Mesodermal cell (in vitro differentiated cells): ENCODE data around the gene FIBCD1.

Experiments
- H3K27ac ChIP-seq: 2 replicates; pipeline ENCODE4 v1.7.0; 2013; ENCODE audit warnings: mild to moderate bottlenecking, low read depth, low read length, moderate library complexity; ENCODE audit not compliant: severe bottlenecking
- H3K36me3 ChIP-seq: 2 replicates; pipeline ENCODE4 v1.7.1; 2013; ENCODE audit warnings: mild to moderate bottlenecking, low read length, moderate library complexity; ENCODE audit not compliant: control insufficient read depth, insufficient read depth
- H3K4me1 ChIP-seq: one replicate; pipeline ENCODE4 v1.7.1; 2013; ENCODE audit warnings: mild to moderate bottlenecking, low read length; ENCODE audit not compliant: insufficient read depth, control insufficient read depth, poor library complexity, severe bottlenecking
- H3K4me3 ChIP-seq: 2 replicates; pipeline ENCODE4 v1.7.0; 2013; ENCODE audit warnings: low read length, control low read depth, mild to moderate bottlenecking; ENCODE audit not compliant: insufficient read depth, poor library complexity, severe bottlenecking; ENCODE audit errors: extremely low read depth
- H3K9me3 ChIP-seq: 2 replicates; pipeline ENCODE4 v1.7.1; 2013; ENCODE audit warnings: mild to moderate bottlenecking, low read length, moderate library complexity; ENCODE audit not compliant: control insufficient read depth
- WGBS, 2 experiments: methylation state at CpG; one replicate each; pipeline ENCODE4 v1.1.5; 2013; ENCODE audit warnings: missing lambda C conversion rate in 2 of 2; ENCODE audit not compliant: insufficient coverage in 2 of 2; 5-methylcytosine and 5-hydroxymethylcytosine counted together

The FIBCD1 gene

GRCh38 chr9:130870491-130871381 is 68.3 kb downstream of the FIBCD1 start:
- 90 to 92% methylated on average over 15 to 16 of the region's 17 CpGs for WGBS, 2 experiments
- Histone ChIP-seq H3K9me3 (no peaks in the 10 kb centered on the region), H3K4me1 (no peaks in the 10 kb centered on the region), H3K36me3 (peaks cover 94% of the 10 kb centered on the region), H3K27ac (peak overlapping the region; percentile 13), H3K4me3 (no peak overlapping the region)

DNA sequence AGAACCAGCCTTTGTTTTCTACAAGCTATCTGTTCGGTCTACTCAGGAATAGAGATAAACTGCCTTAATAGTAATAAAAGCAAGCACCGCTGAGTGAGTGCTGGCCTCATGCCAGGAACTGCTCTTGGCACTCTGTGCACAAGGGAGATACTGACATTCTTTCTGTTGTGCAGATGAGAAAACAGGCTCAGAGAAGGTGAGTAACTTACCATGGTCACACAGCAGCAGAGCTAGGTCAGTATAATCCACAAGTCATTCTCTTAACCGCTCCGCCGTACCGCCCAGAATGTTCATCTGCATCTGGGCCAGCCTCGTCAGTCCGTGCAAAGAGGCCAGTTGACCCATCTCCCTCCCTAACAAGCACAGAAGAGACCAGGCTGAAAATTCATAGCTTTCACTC is 69.8 kb downstream of the FIBCD1 start:
- Histone ChIP-seq H3K4me3 (no peak overlapping the region), H3K9me3 (no peaks in the 10 kb centered on the region), H3K36me3 (peaks cover 91% of the 10 kb centered on the region), H3K27ac (no peak overlapping the region), H3K4me1 (no peaks in the 10 kb centered on the region)
- 96 to 100% methylated on average over 2 to 7 of the region's 8 CpGs for WGBS, 2 experiments

GRCh38 chr9:130868230-130868629 is 70.8 kb downstream of the FIBCD1 start:
- Histone ChIP-seq H3K4me3 (no peak overlapping the region), H3K36me3 (peaks cover 91% of the 10 kb centered on the region), H3K4me1 (peaks cover 3% of the 10 kb centered on the region), H3K27ac (no peak overlapping the region), H3K9me3 (no peaks in the 10 kb centered on the region)
- WGBS, 2 experiments: 89% methylated on average over 2 to 3 of the region's 3 CpGs

DNA sequence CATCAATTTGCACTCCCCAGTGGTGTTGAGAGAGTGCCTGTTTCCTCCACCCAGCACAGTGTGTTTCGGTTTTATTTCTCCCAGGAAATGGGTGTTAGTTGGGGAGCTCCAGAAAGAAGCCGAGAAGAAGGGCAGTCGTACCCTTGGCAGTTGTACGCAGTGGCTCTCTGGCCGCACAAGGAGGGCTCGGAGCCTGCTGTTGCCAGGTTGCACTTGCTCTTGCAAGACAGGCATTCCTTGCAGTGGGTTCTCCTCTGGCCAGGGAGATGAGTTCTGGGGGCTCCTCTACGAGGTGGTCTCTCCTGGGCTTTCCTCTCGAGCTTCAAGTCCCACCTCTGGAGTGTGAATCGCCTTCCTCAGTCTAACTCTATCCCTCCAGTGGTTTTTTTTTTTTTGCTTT is 71.5 kb downstream of the FIBCD1 start:
- Histone ChIP-seq H3K4me3 (no peak overlapping the region), H3K27ac (no peak overlapping the region), H3K4me1 (peaks cover 3% of the 10 kb centered on the region), H3K36me3 (peaks cover 91% of the 10 kb centered on the region), H3K9me3 (no peaks in the 10 kb centered on the region)
- 98 to 99% methylated on average over 6 to 7 of the region's 9 CpGs for WGBS, 2 experiments

GRCh38 chr9:130866474-130866965 is 72.5 kb downstream of the FIBCD1 start:
- Histone ChIP-seq H3K36me3 (peaks cover 91% of the 10 kb centered on the region), H3K9me3 (no peaks in the 10 kb centered on the region), H3K4me3 (no peak overlapping the region), H3K27ac (peak overlapping the region; percentile 16), H3K4me1 (peaks cover 9% of the 10 kb centered on the region)
- WGBS, 2 experiments: 36 to 51% methylated on average over 2 to 4 of the region's 4 CpGs

- peak overlapping the region; percentile 16 for H3K27ac ChIP-seq
- no peaks in the 10 kb centered on the region for H3K9me3 ChIP-seq
- peaks cover 15% of the 10 kb centered on the region for H3K4me1 ChIP-seq
- H3K36me3 ChIP-seq: peaks cover 88% of the 10 kb centered on the region
- no peak overlapping the region for H3K4me3 ChIP-seq
- 100% methylated on average over 1 of the region's 3 CpGs; no CpG with 5 or more reads in 1 of the 2 experiments for WGBS, 2 experiments
Measured at GRCh38 chr9:130865921-130866320, 73.1 kb downstream of the FIBCD1 start.

DNA sequence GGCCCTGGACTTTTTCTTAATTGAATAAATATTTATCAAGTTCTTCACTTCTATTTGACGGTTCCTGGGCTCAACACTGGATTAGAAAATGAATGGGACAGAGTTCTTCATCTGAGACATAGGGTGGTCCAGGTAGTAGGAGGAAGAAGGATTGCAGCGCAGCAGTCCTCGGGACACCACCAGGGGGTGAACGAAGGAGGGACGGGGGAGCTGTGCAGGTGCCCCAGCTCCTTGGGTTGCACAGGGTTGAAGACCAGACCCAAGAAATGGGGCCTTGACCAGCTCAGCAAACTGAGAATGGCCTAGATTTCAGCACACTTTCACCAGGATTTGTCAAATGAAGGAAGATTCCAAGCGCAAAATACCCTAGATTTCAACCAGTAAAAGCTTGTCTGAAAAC is 74.5 kb downstream of the FIBCD1 start:
- Histone ChIP-seq H3K27ac (no peak overlapping the region), H3K36me3 (peaks cover 82% of the 10 kb centered on the region), H3K4me3 (no peak overlapping the region), H3K9me3 (no peaks in the 10 kb centered on the region), H3K4me1 (peaks cover 28% of the 10 kb centered on the region)
- WGBS, 2 experiments: 94 to 100% methylated on average over 4 to 6 of the region's 6 CpGs

DNA sequence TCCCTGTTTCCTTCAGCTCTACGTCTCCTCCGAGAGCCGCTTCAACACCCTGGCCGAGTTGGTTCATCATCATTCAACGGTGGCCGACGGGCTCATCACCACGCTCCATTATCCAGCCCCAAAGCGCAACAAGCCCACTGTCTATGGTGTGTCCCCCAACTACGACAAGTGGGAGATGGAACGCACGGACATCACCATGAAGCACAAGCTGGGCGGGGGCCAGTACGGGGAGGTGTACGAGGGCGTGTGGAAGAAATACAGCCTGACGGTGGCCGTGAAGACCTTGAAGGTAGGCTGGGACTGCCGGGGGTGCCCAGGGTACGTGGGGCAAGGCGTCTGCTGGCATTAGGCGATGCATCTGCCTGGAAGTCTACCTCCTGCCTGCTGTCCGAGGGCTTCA is 76.3 kb downstream of the FIBCD1 start:
- no peak overlapping the region for H3K27ac ChIP-seq
- peaks cover 46% of the 10 kb centered on the region for H3K4me1 ChIP-seq
- WGBS, 2 experiments: 96 to 98% methylated on average over 23 of the region's 23 CpGs
- H3K4me3 ChIP-seq: no peak overlapping the region
- peaks cover 77% of the 10 kb centered on the region for H3K36me3 ChIP-seq
- H3K9me3 ChIP-seq: no peaks in the 10 kb centered on the region

DNA sequence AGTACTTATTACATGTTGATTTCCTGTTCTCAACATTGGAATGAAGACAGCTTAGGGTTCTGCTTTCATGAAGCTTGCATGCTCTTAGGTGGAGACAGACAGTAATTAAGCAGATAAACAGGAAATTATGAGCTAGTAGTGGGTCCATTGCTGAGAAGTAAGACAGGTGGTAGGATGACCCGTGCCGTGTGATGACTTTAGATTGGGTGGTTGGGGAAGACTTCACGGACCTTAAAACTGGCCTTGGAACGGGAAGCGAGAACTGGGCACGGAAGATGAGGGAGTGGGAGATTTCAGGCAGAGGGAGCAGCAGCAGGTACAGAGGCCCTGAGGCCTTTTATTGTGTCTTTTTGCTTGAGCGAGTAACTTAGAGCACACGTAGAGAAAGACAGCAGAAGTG is 76.8 kb downstream of the FIBCD1 start:
- Histone ChIP-seq H3K27ac (no peak overlapping the region), H3K4me3 (no peak overlapping the region), H3K9me3 (no peaks in the 10 kb centered on the region), H3K36me3 (peaks cover 72% of the 10 kb centered on the region), H3K4me1 (peaks cover 50% of the 10 kb centered on the region)
- 90 to 97% methylated on average over 8 of the region's 8 CpGs for WGBS, 2 experiments

DNA sequence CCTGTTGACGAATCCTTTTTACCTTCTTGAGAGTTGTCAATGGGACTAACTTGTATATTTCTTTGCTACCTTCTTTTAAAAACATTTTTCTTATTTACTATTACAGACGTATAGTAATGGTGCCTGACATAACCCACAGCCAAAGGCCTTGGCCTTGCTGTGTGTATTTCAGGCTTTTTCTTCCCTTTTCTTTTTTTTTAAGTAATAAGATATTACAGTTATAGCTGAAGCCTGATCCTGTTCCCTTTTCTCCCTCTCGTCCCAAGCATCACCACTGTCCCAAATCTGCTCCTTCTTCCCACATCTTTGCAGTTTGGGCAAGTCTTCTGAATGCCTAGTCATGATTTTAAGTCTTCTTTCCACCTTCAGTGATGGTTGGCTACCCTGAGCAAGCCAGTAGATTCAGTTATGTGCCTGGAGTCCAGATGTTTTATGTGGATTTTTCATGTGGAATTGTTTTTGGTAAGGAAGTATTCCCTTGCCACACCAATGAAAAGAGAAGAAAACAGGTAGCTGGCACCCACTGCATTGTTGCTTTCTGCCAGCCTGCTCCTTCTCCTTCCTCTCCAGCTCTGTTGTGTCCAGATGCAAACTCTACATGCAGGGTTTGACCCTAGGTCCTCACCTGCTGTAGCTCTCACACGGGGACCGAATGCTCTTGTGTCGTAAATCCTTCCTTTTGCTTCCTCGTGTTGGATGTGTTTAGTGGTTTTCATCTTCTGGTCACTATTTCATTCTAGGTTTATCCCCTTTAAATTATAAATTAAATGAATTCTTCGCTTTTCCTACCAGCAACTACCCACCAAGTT is 77.5 kb downstream of the FIBCD1 start:
- H3K4me1 ChIP-seq: peaks cover 50% of the 10 kb centered on the region
- no peak overlapping the region for H3K4me3 ChIP-seq
- no peaks in the 10 kb centered on the region for H3K9me3 ChIP-seq
- WGBS, 2 experiments: 100% methylated on average over 1 to 4 of the region's 8 CpGs
- H3K36me3 ChIP-seq: peaks cover 72% of the 10 kb centered on the region
- H3K27ac ChIP-seq: peak overlapping the region; percentile 86
